HEK293 (cell line): ENCODE measurements around the gene INTS15.
A peak's percentile ranks its signal among the peaks of the same experiment; 100 is the strongest.

Experiments
- CTCF ChIA-PET: fragments of 350-600 bp; formaldehyde crosslinking; extraction: SDS; loops from one replicate; lab custom pipeline; 2021; ENCODE audit warnings: antibody characterized with exemption; lab: Yijun Ruan, JAX
- POLR2A ChIA-PET: fragments of 300-600 bp; formaldehyde crosslinking; extraction: SDS; loops from one replicate; lab custom pipeline; 2020; ENCODE audit warnings: antibody characterized with exemption, inconsistent platforms; lab: Yijun Ruan, JAX
- H3K27ac ChIP-seq: fragments of 200-500 bp; sonication (Bioruptor generic); 2 replicates; pipeline ENCODE4 v1.5.1; 2014; ENCODE audit warnings: low read depth, low read length, control low read depth, inconsistent platforms; ENCODE audit errors: extremely low read depth
- H3K36me3 ChIP-seq, 2 experiments: fragments of 200-500 bp in 1 of 2; sonication (Bioruptor generic) in 1 of 2; 1 replicate in 1 of 2; 2 replicates in 1 of 2; pipeline ENCODE4 v1.5.1; 2014 to 2017; ENCODE audit warnings: inconsistent platforms in 2 of 2, low read length in 2 of 2; ENCODE audit not compliant: control insufficient read depth in 2 of 2, insufficient read depth in 1 of 2
- H3K4me1 ChIP-seq: fragments of 200-500 bp; sonication (Bioruptor generic); 2 replicates; pipeline ENCODE4 v1.5.1; 2014; ENCODE audit warnings: mild to moderate bottlenecking, low read length, inconsistent platforms; ENCODE audit not compliant: control insufficient read depth, insufficient read depth
- H3K4me3 ChIP-seq: 2 replicates; pipeline ENCODE4 v1.5.1; 2011; ENCODE audit warnings: low read depth, mild to moderate bottlenecking, control low read depth, low read length, moderate library complexity
- H3K9me3 ChIP-seq: fragments of 200-500 bp; sonication (Bioruptor generic); 2 replicates; pipeline ENCODE4 v1.5.1; 2014; ENCODE audit warnings: low read depth, low read length, inconsistent platforms; ENCODE audit not compliant: control insufficient read depth, insufficient read depth
- EGR2 ChIP-seq: fragments of 450-650 bp; formaldehyde crosslinking; IDR thresholded peaks from 2 replicates; pipeline ENCODE4 v1.5.1; 2016; ENCODE audit warnings: low read depth, missing biosample characterization, missing genetic modification characterization
- GFI1B ChIP-seq: fragments of 450-650 bp; formaldehyde crosslinking; IDR thresholded peaks from 2 replicates; pipeline ENCODE4 v1.5.1; 2016; ENCODE audit warnings: missing biosample characterization, missing genetic modification characterization
- PRDM1 ChIP-seq: fragments of 450-650 bp; formaldehyde crosslinking; IDR thresholded peaks from 2 replicates; pipeline ENCODE4; 2016; ENCODE audit warnings: missing biosample characterization, missing genetic modification characterization
- RBAK ChIP-seq: fragments of 450-650 bp; formaldehyde crosslinking; IDR thresholded peaks from 2 replicates; pipeline ENCODE4 v1.5.1; 2016; ENCODE audit warnings: missing biosample characterization, missing genetic modification characterization
- ZBTB1 ChIP-seq: fragments of 450-650 bp; formaldehyde crosslinking; IDR thresholded peaks from 2 replicates; pipeline ENCODE4 v1.5.1; 2016; ENCODE audit warnings: missing biosample characterization, missing genetic modification characterization
- ZFHX2 ChIP-seq: fragments of 450-650 bp; formaldehyde crosslinking; conservative IDR thresholded peaks from 2 replicates; pipeline ENCODE4 v1.5.1; 2016; ENCODE audit warnings: missing biosample characterization, missing genetic modification characterization
- ZNF132 ChIP-seq: fragments of 450-650 bp; formaldehyde crosslinking; IDR thresholded peaks from 2 replicates; pipeline ENCODE4 v1.5.1; 2017; ENCODE audit warnings: missing biosample characterization, missing genetic modification characterization, borderline replicate concordance
- ZNF140 ChIP-seq: fragments of 450-650 bp; formaldehyde crosslinking; IDR thresholded peaks from 2 replicates; pipeline ENCODE4 v1.5.1; 2016; ENCODE audit warnings: missing biosample characterization, missing genetic modification characterization
- ZNF398 ChIP-seq: fragments of 450-650 bp; formaldehyde crosslinking; IDR thresholded peaks from 2 replicates; pipeline ENCODE4 v1.5.1; 2017; ENCODE audit warnings: missing biosample characterization, missing genetic modification characterization
- ZNF529 ChIP-seq: fragments of 450-650 bp; formaldehyde crosslinking; IDR thresholded peaks from 2 replicates; pipeline ENCODE4 v1.5.1; 2017; ENCODE audit warnings: missing genetic modification characterization, missing biosample characterization; ENCODE audit not compliant: insufficient replicate concordance
- ZNF704 ChIP-seq: fragments of 450-650 bp; formaldehyde crosslinking; IDR thresholded peaks from 2 replicates; pipeline ENCODE4 v1.5.1; 2016; ENCODE audit warnings: missing biosample characterization, missing genetic modification characterization
- TF ChIP-seq, protein P1 (sequence below): fragments of 450-650 bp; formaldehyde crosslinking; IDR thresholded peaks from 2 replicates; pipeline ENCODE4 v1.5.1; 2017; ENCODE audit warnings: missing biosample characterization, missing genetic modification characterization

The INTS15 gene

GRCh38 chr7:6624246-6624611, 34.4 kb downstream of the INTS15 start:
- Histone ChIP-seq H3K4me1 (no peaks in the 10 kb centered on the region), H3K36me3 (peaks cover 4 to 31% of the 10 kb centered on the region in 2 experiments; a peak in 2 of 3 replicates), H3K27ac (no peak overlapping the region), H3K9me3 (no peaks in the 10 kb centered on the region), H3K4me3 (no peak overlapping the region)
- TF ChIP-seq ZBTB1 (tag by site-specific recombination), result no peak
- TF ChIP-seq PRDM1 (tag by site-specific recombination), result peak; percentile 64
- no peak for TF ChIP-seq ZNF132 (tag by site-specific recombination)
- CTCF ChIA-PET, result no interaction called here
- POLR2A ChIA-PET, result no interaction called here

GRCh38 chr7:6628045-6628444, 38.2 kb downstream of the INTS15 start:
- Histone ChIP-seq H3K4me1 (no peaks in the 10 kb centered on the region), H3K9me3 (no peaks in the 10 kb centered on the region)
- POLR2A ChIA-PET, result no interaction called here
- TF ChIP-seq GFI1B (tag by site-specific recombination) (no peak), ZNF529 (tag by site-specific recombination) (no peak), ZNF398 (tag by site-specific recombination) (peak; percentile 46; the same call in 1 of the 2 replicates), ZNF140 (tag by site-specific recombination) (no peak), RBAK (tag by site-specific recombination) (no peak)
- TF ChIP-seq, protein P1, sequence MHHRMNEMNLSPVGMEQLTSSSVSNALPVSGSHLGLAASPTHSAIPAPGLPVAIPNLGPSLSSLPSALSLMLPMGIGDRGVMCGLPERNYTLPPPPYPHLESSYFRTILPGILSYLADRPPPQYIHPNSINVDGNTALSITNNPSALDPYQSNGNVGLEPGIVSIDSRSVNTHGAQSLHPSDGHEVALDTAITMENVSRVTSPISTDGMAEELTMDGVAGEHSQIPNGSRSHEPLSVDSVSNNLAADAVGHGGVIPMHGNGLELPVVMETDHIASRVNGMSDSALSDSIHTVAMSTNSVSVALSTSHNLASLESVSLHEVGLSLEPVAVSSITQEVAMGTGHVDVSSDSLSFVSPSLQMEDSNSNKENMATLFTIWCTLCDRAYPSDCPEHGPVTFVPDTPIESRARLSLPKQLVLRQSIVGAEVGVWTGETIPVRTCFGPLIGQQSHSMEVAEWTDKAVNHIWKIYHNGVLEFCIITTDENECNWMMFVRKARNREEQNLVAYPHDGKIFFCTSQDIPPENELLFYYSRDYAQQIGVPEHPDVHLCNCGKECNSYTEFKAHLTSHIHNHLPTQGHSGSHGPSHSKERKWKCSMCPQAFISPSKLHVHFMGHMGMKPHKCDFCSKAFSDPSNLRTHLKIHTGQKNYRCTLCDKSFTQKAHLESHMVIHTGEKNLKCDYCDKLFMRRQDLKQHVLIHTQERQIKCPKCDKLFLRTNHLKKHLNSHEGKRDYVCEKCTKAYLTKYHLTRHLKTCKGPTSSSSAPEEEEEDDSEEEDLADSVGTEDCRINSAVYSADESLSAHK (tag by site-specific recombination), result no peak
- TF ChIP-seq, all 188 proteins: peak for 1
- Histone ChIP-seq H3K4me3 (no peak overlapping the region), H3K27ac (no peak overlapping the region), H3K36me3 (peaks cover 4 to 10% of the 10 kb centered on the region in 2 experiments; a peak in 2 of 3 replicates)
- CTCF ChIA-PET, result interaction anchor here (0.6 kb wide), 1 partner anchor 81 kb away, joined by 3 read pairs; no protein-coding TSS in a partner anchor

DNA sequence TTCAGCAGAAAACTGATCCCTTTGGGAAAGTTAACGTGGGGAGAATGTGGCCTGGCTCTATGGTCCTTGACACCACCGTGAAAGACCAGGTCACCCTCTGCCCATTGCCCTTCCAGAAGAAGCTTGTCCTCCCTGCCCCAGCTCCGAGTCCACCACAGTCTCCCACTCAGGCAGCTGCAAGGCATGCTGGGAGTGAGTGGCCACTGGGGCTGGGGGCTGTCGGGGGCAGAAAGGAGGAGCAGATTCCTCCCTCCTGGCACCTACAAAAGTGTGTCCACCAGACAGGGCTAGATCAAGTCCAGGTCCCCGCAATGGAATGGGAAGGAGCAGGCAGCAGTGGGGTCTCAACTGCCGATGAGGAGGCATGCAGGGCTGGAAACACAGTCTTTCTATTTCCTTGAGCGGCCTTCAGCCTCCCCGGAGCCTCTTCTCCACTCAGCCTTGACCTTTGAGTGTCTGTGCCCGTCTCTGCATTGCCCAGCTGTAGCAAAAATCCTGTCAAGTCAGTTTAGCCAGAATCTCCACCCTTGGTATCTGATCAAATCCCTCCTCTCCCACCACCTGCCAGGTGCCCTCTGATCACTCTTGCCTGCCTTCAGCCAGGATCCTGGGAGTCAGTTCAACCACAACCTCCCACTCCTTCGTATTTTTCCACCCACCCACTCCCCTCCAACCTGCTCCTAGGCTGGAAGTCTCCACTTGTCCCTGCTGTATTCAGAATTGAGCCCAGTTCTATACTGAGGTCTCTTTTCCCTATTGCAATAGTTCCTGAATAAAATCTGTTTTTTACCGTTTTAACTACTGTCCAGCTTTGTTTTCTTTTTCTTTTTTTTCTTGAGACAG, 40.4 kb downstream of the INTS15 start:
- Histone ChIP-seq H3K4me1 (no peaks in the 10 kb centered on the region), H3K9me3 (no peaks in the 10 kb centered on the region), H3K4me3 (no peak overlapping the region), H3K36me3 (no peaks in the 10 kb centered on the region; a peak in 1 of 3 replicates), H3K27ac (no peak overlapping the region)
- POLR2A ChIA-PET, result interaction anchor here (0.6 kb wide), 1 partner anchor 267 kb away, joined by 3 read pairs; no protein-coding TSS in a partner anchor
- CTCF ChIA-PET, result no interaction called here
- TF ChIP-seq ZFHX2 (tag by site-specific recombination), result peak; percentile 79
- no peak for TF ChIP-seq ZNF704 (tag by site-specific recombination)
- TF ChIP-seq EGR2 (tag by site-specific recombination), result peak; percentile 83
